NCI-H748 treated with DMSO at 0.1 percent for 48 hours (cell line): ENCODE measurements around the gene CDK14.
A peak's percentile ranks its signal among the peaks of the same experiment; 100 is the strongest.
"Not testable (repeated sequence)": the region's sequence is repeated elsewhere in the genome, so short reads cannot be mapped to it uniquely, and the experiment has no call there.

Source experiments
- DNase-seq: peaks from one replicate; lab custom pipeline; 2025; lab: John Stamatoyannopoulos, UW

Gene CDK14

DNA sequence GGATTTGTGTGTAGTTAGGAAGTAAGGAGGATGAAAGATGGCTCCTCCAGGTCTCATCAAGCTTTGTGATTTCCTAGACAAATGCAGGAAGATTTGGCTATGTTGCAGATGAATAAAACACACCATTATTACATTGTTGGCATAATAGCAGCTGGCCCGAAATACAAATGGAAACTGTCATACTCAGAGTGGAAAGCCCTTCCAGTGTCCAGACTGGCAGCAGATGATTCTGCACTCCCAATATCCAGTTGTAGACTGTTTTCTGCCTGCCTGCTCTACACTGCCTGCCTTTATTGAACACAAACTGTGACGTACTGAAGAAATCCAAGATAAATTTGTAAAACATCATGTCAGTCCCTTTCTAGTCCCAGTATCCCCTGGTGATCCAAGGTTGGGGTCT lies 568.4 kb downstream of the CDK14 start:
- no peak for DNase-seq

GRCh38 chr7:91165006-91165845 lies 569.1 kb downstream of the CDK14 start:
- no peak for DNase-seq

- no peak for DNase-seq
Measured at GRCh38 chr7:91165846-91166230, 569.7 kb downstream of the CDK14 start.

GRCh38 chr7:91168871-91169829 lies 573.0 kb downstream of the CDK14 start:
- DNase-seq = no peak

DNA sequence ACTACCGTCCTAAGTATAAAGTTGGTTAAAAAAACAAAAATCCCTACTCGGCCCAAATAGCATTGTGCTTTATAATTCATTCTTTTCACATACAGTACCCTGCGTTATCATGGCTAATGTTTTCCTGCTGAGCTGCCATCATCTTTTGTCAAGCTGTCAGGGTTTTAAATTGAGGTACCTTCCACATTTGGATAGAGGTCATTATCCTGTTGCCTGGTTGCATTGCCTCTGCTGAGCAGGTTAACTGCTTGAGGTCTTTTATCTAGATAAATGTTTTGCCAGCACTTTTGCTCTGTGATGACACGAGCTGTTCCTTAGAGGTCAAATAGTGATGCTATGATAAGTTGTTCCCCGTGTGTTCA lies 573.7 kb downstream of the CDK14 start:
- peak; percentile 22 for DNase-seq

DNA sequence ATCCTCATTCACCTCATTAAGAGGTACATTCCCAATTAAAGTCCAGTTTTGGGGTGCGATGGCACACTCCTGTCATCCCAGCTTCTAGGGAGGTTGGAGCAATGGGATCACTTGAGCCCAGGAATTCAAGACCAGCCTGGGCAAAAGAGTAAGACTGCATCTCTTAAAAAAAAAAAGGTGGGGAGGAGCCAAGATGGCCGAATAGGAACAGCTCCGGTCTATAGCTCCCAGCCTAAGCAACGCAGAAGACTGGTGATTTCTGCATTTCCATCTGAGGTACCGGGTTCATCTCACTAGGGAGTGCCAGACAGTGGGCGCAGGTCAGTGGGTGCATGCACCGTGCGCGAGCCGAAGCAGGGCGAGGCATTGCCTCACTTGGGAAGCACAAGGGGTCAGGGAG lies 577.1 kb downstream of the CDK14 start:
- not testable (repeated sequence) for DNase-seq

DNA sequence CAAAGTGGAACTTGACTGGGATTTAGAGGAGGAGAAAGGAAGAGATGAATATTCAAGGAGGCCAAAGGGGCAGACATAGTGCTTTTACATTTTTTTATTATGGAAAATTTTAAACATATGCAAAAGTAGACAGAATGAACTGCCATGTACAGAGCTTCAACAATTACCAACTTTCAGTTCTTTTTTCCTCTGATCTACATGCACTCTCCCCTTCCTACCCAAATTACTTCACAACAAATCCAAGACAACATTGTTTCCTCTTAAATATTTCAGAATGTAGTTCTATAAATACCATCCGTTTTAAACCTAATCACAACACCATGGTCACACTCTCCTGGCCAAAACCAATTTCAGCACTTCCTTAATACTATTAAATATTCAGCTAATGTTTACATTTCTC lies 584.6 kb downstream of the CDK14 start:
- DNase-seq = no peak

DNA sequence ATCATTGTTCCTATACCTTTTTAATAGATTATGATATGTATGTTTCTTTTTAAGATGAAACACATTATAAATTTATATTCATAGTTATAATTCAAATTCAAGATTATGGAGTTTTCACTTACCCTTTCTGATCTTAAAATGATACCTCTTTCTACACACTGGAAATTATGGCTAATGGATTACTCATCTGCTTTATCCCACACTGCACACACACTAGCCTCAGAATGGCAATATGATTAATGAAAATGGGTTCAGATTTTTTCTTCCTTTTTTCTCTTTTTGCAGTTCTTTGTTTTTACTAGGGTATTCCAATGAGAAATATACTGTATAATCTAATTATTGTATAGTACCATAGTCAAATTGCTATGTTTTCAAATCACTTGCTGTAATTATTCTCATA lies 585.8 kb downstream of the CDK14 start:
- DNase-seq = no peak

DNA sequence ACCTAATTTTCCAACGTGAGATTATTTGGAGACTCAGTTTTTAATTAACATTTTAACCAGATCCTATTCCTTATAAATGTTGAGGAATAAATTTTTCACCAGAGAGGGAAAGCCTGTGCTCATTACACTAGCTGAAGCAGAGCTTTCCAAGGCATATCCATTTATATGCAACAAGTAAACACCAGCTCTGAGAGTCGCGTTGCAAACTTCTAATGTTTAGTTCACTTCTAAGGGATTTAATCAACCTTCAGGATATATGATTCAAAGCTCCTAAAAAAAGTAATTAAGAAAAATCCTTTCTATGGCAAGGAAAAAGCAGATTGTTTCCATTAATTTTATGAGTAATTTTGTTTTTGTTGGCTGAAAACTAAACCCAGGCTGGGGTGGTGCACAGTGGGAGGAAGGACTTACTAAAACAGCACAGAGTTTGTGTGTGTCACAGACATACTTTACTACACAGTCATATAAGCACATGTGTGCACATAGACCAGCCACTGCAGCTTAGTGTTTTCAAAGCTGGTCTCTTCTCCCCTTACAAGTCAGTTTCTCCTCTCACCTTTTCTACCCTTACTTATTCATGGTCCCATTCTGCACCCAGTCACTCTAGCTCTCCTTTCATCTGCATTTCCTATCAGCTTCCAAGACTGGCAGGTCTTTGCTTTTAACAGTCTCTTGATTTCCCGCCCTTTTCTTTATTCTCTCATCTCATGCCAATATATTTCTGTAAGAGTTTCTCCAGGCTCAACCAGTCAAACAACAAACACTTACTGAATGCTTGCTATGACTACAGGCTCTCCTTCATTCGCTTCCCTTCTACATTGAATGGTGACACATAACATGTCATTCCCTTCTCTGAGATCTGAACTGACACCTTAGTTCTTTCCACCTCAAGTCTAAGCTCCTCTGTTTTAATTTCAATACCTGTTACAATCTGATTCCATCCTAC lies 587.0 kb downstream of the CDK14 start:
- no peak for DNase-seq

DNA sequence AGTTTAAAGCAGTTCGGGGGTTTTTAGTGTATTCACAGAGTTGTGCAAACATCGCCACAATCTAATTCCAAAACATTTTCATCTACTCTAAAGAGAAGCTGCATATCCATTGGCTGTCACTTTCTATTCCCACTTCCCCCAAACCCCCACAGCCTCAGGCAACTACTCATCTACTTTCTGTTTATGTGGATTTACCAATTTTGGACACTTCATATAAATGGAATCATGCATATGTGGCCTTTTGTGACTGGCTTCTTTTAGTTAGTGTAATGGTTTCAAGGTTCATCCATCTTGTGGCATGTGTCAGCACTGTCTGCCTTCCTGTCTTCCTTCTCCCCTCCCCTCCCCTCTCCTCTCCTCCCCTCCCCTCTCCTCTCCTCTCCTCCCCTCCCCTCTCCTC lies 589.6 kb downstream of the CDK14 start:
- DNase-seq = no peak

- DNase-seq = no peak
Measured at GRCh38 chr7:91187061-91187460, 590.9 kb downstream of the CDK14 start.

GRCh38 chr7:91191771-91192170 lies 595.6 kb downstream of the CDK14 start:
- no peak for DNase-seq

DNA sequence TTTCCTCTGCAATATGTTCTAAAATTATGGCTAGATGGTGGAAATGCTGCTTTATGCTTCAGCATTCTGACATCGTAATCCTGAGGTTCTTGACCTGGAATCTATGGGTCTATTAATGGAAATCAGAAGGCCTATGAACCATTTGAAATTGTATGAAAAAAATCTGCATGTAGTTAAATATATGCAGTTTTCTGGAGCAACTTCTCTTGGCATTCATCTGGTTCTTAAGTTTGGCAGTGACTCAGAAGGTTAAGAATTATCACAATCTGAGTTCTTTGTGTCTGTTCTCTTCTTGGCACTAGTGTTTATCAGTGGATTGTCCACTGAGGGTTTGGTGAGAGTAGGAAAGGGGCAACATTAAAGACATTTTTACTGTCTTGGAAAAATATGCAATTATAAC lies 597.0 kb downstream of the CDK14 start:
- DNase-seq = no peak

DNA sequence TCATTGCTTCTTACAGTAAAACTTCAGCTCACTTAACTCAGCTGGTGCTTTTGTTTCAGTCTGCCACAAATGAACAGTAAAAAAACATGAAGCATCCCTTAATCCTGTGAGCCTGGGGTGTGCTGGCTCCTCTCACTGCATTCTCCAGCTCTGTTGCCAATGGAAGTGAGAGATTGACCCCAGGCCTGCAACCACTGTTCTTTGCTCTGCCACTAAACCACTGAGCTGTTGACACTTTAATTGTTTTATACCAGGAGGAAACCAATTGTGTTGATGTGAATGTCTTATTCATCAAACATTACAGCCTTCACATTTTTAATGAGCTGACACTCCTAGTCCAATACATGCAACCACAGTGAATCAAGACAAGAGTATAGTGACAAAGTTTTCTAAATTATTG lies 598.7 kb downstream of the CDK14 start:
- no peak for DNase-seq

- no peak for DNase-seq
Measured at GRCh38 chr7:91196058-91196457, 599.9 kb downstream of the CDK14 start.

DNA sequence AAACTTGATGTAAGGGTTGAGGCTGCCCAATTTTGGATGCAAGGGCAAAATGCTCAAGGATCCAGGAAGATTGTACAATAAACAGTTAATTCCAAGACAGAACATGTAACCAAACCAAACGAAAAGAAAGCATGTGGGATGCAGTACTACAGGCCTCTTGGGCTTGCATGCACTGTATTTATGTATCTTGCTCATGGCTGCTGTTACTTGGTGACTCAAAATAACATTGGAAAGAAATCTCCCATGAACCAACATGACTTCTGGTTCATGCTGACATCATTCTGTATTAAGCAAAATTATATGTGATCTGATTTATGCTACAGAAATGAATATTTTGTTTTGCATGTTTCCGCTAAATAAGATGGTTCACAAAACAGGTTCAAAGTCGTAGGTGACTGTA lies 602.2 kb downstream of the CDK14 start:
- DNase-seq = no peak

- no peak for DNase-seq
Measured at GRCh38 chr7:91199601-91200000, 603.5 kb downstream of the CDK14 start.

DNA sequence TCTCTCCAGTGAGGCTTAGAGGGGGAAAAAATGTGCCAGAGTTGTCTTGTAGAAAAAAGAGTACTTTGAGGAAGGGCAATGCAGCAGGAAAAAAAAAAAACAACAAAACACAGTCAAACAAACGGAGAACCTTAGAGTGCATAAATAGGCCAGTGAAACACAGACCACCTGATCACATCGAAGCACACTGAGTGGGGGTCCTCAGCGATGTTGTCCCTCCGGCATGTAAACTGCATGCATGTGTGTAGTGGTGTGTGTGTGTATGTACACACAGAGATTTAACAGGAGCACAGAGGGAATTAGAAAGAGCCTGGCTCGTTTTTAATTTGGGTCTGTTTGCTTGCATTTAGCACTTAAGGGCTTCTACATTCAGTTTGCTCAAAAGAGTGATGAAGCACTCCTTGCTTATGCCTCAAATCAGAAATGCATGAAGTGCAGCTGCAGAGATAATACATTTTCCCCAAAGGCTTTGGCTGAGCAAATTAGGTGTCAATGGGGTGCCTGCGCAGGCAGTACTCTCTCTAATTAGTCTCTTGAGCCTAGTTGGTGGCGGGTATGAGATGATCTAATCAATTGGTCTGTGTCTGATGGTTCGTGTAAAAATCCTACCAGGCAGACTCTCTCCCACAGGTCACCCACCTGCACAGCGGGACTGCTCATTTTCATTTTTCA lies 605.5 kb downstream of the CDK14 start:
- no peak for DNase-seq

DNA sequence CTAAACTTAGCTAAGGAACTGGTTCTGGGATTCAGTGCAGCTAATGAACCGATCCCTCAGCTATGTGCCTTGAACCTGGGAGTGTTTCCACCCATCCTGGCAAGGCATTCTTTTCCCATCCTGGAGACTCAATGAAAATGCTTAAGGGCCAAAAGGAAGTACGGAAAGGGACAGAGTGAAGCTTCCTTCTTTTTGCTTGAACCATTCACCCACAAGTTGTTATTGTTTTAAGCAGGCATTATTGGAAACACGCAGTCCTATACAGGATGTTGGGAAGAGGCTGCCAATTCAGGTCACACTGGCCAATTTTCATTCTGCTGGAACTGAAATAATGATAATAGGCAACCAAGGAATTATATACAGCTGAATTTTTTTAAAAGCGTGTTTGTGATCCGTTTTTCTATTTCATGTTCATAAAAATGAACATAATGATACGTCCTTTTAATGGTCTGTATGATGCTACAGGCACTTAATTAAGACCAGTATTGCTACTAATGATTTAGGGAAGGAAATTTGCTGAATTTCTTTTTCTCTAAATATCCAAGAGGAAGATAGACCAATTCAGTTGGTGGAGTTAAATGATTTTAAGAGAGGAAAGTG lies 610.3 kb downstream of the CDK14 start:
- no peak for DNase-seq

DNA sequence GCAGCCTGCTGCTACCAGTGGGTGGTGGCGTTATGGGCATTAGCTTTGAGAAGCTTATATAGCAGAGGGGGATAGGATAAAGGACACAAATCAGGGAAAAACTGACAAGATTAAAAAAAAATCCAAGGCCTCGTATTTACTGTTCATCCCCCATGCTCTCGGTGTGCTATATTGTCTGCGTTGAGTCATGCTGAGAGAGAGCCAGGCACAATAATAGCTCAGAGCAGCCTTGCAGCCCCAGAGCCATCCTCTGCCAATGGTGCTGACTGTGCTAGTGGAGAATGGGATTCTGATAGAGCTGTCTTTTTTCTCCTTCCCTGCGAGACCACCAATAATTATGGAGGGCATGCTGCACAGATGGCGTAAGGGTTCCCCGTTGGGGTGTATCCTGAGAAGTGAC lies 616.5 kb downstream of the CDK14 start:
- no peak for DNase-seq

DNA sequence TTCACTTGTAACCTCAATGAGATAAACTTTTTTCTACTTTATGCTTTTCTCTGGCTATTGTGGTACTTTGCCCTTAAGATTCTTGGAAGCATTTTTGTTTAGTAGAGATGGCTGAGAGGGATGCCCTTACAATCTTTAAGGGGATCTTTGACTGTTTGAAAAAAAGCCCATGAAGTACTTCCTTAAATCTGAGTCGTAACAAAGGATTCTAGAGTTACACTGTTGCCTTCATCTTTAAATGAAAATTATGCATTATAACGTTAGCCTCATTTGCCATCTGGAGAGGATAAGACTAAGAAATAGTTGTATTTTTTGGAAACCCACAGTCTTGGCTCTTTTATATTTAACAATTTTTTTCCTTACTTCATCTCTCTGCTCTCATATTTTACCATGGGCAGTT lies 630.3 kb downstream of the CDK14 start:
- DNase-seq = no peak
